Heart right ventricle (tissue), 16 donors: ENCODE data around the gene DRC1. TPM values are rescaled to one million over a fixed set of nuclear protein-coding genes. Genes with fewer than 3 reads are reported as not detected.

ENCODE experiments used
- ATAC-seq, 8 donors: fragments of 200-7000 bp; cut with Tn5 transposase; one replicate each; pipeline ENCODE4 v1.9.1; 2020; ENCODE audit warnings: mild to moderate bottlenecking in 8 of 8, moderate library complexity in 8 of 8, moderate number of reproducible peaks in 1 of 8
- DNase-seq, 2 donors: peaks; one replicate each; pipeline ENCODE4 v3.0.0-alpha.2; 2020
- H3K27ac ChIP-seq, 10 donors: fragments of 200-600 bp; sonication (generic) in 2 of 10; one replicate each; pipeline versions ENCODE4 v1.5.0 to v1.8.0; 2020 to 2022; ENCODE audit warnings: mild to moderate bottlenecking in 3 of 10
- H3K27me3 ChIP-seq, 7 donors: fragments of 200-600 bp; one replicate each; pipeline ENCODE4 v1.8.0; 2021 to 2022; ENCODE audit warnings: mild to moderate bottlenecking in 2 of 7
- H3K36me3 ChIP-seq, 9 donors: fragments of 200-600 bp; sonication (generic) in 1 of 9; one replicate each; pipeline versions ENCODE4 v1.5.0 to v1.8.0; 2020 to 2022; ENCODE audit warnings: mild to moderate bottlenecking in 2 of 9
- H3K4me1 ChIP-seq, 9 donors: fragments of 200-600 bp; sonication (generic) in 1 of 9; one replicate each; pipeline versions ENCODE4 v1.5.0 to v1.8.0; 2020 to 2022; ENCODE audit warnings: mild to moderate bottlenecking in 4 of 9
- H3K4me3 ChIP-seq, 10 donors: fragments of 200-600 bp; sonication (generic) in 2 of 10; one replicate each; pipeline versions ENCODE4 v1.5.0 to v1.8.0; 2020 to 2022; ENCODE audit warnings: mild to moderate bottlenecking in 7 of 10, moderate library complexity in 2 of 10
- H3K9me3 ChIP-seq, 11 donors: fragments of 200-600 bp in 10 of 11; sonication (generic) in 2 of 11; one replicate each; pipeline versions ENCODE4 v1.5.0 to v1.8.0; 2013 to 2022; ENCODE audit warnings: mild to moderate bottlenecking in 2 of 11, control low read depth in 1 of 11, moderate library complexity in 1 of 11
- CTCF ChIP-seq, 9 donors: fragments of 200-600 bp; sonication (generic) in 2 of 9; IDR thresholded peaks; one replicate each; pipeline versions ENCODE4 v1.5.0 to v1.8.0; 2021 to 2022; ENCODE audit warnings: antibody characterized with exemption in 9 of 9, mild to moderate bottlenecking in 5 of 9, moderate library complexity in 1 of 9
- WGBS, 2 donors: extraction: QIAGEN DNeasy Blood & Tissue Kit; methylation state at CpG; one replicate each; pipeline ENCODE4 v1.1.7; 2013; ENCODE audit warnings: inconsistent platforms in 1 of 2; 5-methylcytosine and 5-hydroxymethylcytosine counted together
- intact Hi-C, 10 donors: fragments of 100-400 bp; cut with DNase I; formaldehyde crosslinking; loops; one replicate each; pipeline versions ENCODE4 v1.11.1 to v1.14.2; 2022
- polyA plus RNA-seq, 2 donors: library from polyadenylated mRNA; stranded (reverse); fragments of 200-250 nt; gene quantifications; one replicate each; pipeline ENCODE4 v1.2.3, GENCODE V29; 2013
- total RNA-seq, 10 donors: library from RNA; stranded (reverse); fragmentation: NEBNext Ultra II Directional in 3 of 10; extraction: Animal tissue kit (Norgen Biotek cat#: 25700) in 3 of 10; gene quantifications; one replicate each; pipeline versions ENCODE4 v1.2.1 to v1.2.4, GENCODE V29; 2021 to 2023
- donor health status: Arrhythmogenic right ventricular cardiomyopathy.
- donor health status: ischemic (EF 13 %, LVEDD 7.1; RV severe dilation, severe dysfunction).
- donor health status: healthy with polysubstance abuse.
- donor health status: DM: no; HTN: yes; CAD: no.
- donor health status: DM: no; HTN: no; CAD: no.
- donor health status: ischemic (EF 25% LVEDD 6.9; RV normal size, moderate dysfunction).
- donor health status: ischemic (EF 25% LVEDD 5.7; RV mildly dilated, moderate dysfunction).
- donor health status: healthy.
- donor health status: DM: yes; HTN: yes; CAD: no.
- donor health status: Ischemic cardiomyopathy.
- donor health status: ischemic (EF 35%, LVEDD 5.7; RV mildly dilated, moderate dysfunction).
- donor health status: nonischemic (EF 11% LVEDD 7.7; RV severe dilation, severe dysfunction).
- donor health status: DM: yes; HTN: yes; CAD: no.
- donor health status: PGD.
- donor health status: ischemic (EF 29% LVEDD 5.4; RV normal size, mild dysfunction).
- donor health status: nonischemic (EF 23%, LVEDD 6.1; RV moderate dilation, normal function).

The DRC1 gene
- total and polyA plus RNA-seq, 12 donors, result 0.06 to 0.37 (median 0.20) TPM; not detected in 8

- TF ChIP-seq CTCF (IDR thresholded peaks at IDR 0.05), result no peak
- H3K36me3 ChIP-seq, result no peaks in the 10 kb centered on the region
- peaks cover 0 to 7% (median 0%) of the 10 kb centered on the region in 9 donors for H3K4me1 ChIP-seq
- H3K27me3 ChIP-seq, result no peaks in the 10 kb centered on the region
- no peak overlapping the region for H3K27ac ChIP-seq
- no peak overlapping the region for H3K4me3 ChIP-seq
- ATAC-seq (no peak), DNase-seq (no peak)
- intact Hi-C loops, result no loop called here
- no peaks in the 10 kb centered on the region for H3K9me3 ChIP-seq
Observed at GRCh38 chr2:26432363-26432762, 30.6 kb downstream of the DRC1 start.

DNA sequence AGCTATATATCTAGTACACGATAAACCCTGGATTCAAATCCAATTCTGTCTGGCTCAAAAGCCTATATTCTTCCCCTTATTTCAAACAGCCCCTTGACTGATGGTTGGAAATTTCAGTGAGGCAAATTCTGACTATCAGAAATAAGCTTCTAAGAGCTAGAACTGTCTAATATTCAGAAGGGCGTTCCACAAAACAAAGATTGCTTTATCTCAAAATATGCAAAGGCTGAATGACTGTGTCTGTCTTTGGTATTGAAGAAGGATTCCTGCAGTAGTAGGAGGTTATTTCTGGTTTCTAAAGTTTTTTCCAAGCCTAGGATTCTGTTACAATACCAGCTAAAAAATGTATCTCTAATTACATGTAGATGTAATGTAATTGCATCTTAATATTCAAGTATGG, 31.1 kb downstream of the DRC1 start:
- Histone ChIP-seq H3K27ac (no peak overlapping the region), H3K4me3 (no peak overlapping the region), H3K9me3 (no peaks in the 10 kb centered on the region), H3K36me3 (no peaks in the 10 kb centered on the region), H3K27me3 (no peaks in the 10 kb centered on the region), H3K4me1 (peaks cover 0 to 7% (median 0%) of the 10 kb centered on the region in 9 donors)
- no peak for ATAC-seq
- no peak for TF ChIP-seq CTCF (IDR thresholded peaks at IDR 0.05)
- intact Hi-C loops, result no loop called here
- 25 to 35% methylated on average over 2 of the region's 2 CpGs for WGBS, 2 donors
- DNase-seq, result no peak

GRCh38 chr2:26435106-26435505, 33.4 kb downstream of the DRC1 start:
- no peak overlapping the region for H3K27ac ChIP-seq
- H3K27me3 ChIP-seq, result no peaks in the 10 kb centered on the region
- DNase-seq (no peak), ATAC-seq (no peak)
- no peaks in the 10 kb centered on the region for H3K36me3 ChIP-seq
- WGBS, 2 donors, result 91 to 95% methylated on average over 2 of the region's 2 CpGs
- intact Hi-C loops, result no loop called here
- peaks cover 0 to 5% (median 0%) of the 10 kb centered on the region in 9 donors for H3K4me1 ChIP-seq
- no peak overlapping the region for H3K4me3 ChIP-seq
- no peaks in the 10 kb centered on the region for H3K9me3 ChIP-seq
- no peak for TF ChIP-seq CTCF (IDR thresholded peaks at IDR 0.05)

GRCh38 chr2:26438526-26438925, 36.8 kb downstream of the DRC1 start:
- 53 to 57% methylated on average over 8 of the region's 8 CpGs for WGBS, 2 donors
- no peak for TF ChIP-seq CTCF (IDR thresholded peaks at IDR 0.05)
- Histone ChIP-seq H3K36me3 (no peaks in the 10 kb centered on the region), H3K4me1 (no peaks in the 10 kb centered on the region), H3K4me3 (no peak overlapping the region), H3K9me3 (no peaks in the 10 kb centered on the region), H3K27me3 (no peaks in the 10 kb centered on the region), H3K27ac (no peak overlapping the region)
- DNase-seq, result no peak
- intact Hi-C loops, result no loop called here
- ATAC-seq, result peak in 1 of 8 donors; percentile 48

DNA sequence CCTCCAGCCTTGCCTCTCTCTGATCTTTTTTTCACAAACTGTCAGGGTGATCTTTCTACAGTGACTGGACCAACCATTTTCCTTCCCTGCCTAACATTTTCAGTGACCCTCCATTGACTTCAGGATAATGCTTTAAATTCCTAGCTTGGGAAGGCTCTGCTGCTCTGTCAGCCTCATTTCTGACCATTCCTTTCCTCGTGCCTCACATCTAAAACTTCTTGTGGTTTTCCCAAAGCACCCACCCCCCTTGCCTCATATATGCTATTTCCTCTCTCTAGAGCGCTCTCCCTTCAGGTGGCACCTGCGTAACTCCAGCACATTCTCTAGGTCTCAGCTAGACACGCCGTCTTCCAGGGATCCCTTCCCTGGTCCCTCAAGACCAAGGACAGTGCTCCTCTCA, 37.2 kb downstream of the DRC1 start:
- no peak for ATAC-seq

More for the DNA sequence above, 37.2 kb downstream of the DRC1 start:
- no peak overlapping the region for H3K4me3 ChIP-seq
- intact Hi-C loops, result no loop called here
- no peaks in the 10 kb centered on the region for H3K9me3 ChIP-seq
- H3K4me1 ChIP-seq, result no peaks in the 10 kb centered on the region
- no peaks in the 10 kb centered on the region for H3K36me3 ChIP-seq
- whole genome bisulfite sequencing, 2 donors, result 70 to 74% methylated on average over 5 of the region's 5 CpGs
- no peak for TF ChIP-seq CTCF (IDR thresholded peaks at IDR 0.05)
- H3K27ac ChIP-seq, result no peak overlapping the region
- H3K27me3 ChIP-seq, result no peaks in the 10 kb centered on the region
- no peak for DNase-seq
